ENCODE results near the gene RBMS1.
A peak's percentile ranks its signal among the peaks of the same experiment; 100 is the strongest.

The RBMS1 gene

GRCh38 chr2:160474891-160475787 lies 18.5 kb downstream of the RBMS1 start:
- no peak for DNase-seq
- in situ Hi-C loops (cut with HindIII; ENCODE audit: low pct_ligation_motif_present, low pct_unique_long_range_greater_than_20kb, low sequenced_read_pairs) = no loop called here

GRCh38 chr2:160474319-160474645 lies 19.3 kb downstream of the RBMS1 start:
- in situ Hi-C loops (cut with HindIII; ENCODE audit: low pct_ligation_motif_present, low pct_unique_long_range_greater_than_20kb, low sequenced_read_pairs) = no loop called here

GRCh38 chr2:160473468-160474318 lies 19.9 kb downstream of the RBMS1 start:
- DNase-seq = no peak
- in situ Hi-C loops (cut with HindIII; ENCODE audit: low pct_ligation_motif_present, low pct_unique_long_range_greater_than_20kb, low sequenced_read_pairs) = no loop called here

More at GRCh38 chr2:160474319-160474645, 19.3 kb downstream of the RBMS1 start:
- DNase-seq = no peak

- DNase-seq = no peak
- in situ Hi-C loops (cut with HindIII; ENCODE audit: low pct_ligation_motif_present, low pct_unique_long_range_greater_than_20kb, low sequenced_read_pairs) = no loop called here
Observed at GRCh38 chr2:160472839-160473251, 20.8 kb downstream of the RBMS1 start.

GRCh38 chr2:160471950-160472349 lies 21.7 kb downstream of the RBMS1 start:
- in situ Hi-C loops (cut with HindIII; ENCODE audit: low pct_ligation_motif_present, low pct_unique_long_range_greater_than_20kb, low sequenced_read_pairs) = no loop called here

GRCh38 chr2:160469621-160470204 lies 23.9 kb downstream of the RBMS1 start:
- in situ Hi-C loops (cut with HindIII; ENCODE audit: low pct_ligation_motif_present, low pct_unique_long_range_greater_than_20kb, low sequenced_read_pairs) = no loop called here
- no peak for DNase-seq

More at GRCh38 chr2:160471950-160472349, 21.7 kb downstream of the RBMS1 start:
- no peak for DNase-seq

GRCh38 chr2:160469164-160469563 lies 24.4 kb downstream of the RBMS1 start:
- in situ Hi-C loops (cut with HindIII; ENCODE audit: low pct_ligation_motif_present, low pct_unique_long_range_greater_than_20kb, low sequenced_read_pairs) = no loop called here
- no peak for DNase-seq

- DNase-seq = no peak
- in situ Hi-C loops (cut with HindIII; ENCODE audit: low pct_ligation_motif_present, low pct_unique_long_range_greater_than_20kb, low sequenced_read_pairs) = no loop called here
Observed at GRCh38 chr2:160467086-160467485, 26.5 kb downstream of the RBMS1 start.

GRCh38 chr2:160465406-160465805 lies 28.2 kb downstream of the RBMS1 start:
- in situ Hi-C loops (cut with HindIII; ENCODE audit: low pct_ligation_motif_present, low pct_unique_long_range_greater_than_20kb, low sequenced_read_pairs) = no loop called here

GRCh38 chr2:160465002-160465401 lies 28.6 kb downstream of the RBMS1 start:
- DNase-seq = no peak
- in situ Hi-C loops (cut with HindIII; ENCODE audit: low pct_ligation_motif_present, low pct_unique_long_range_greater_than_20kb, low sequenced_read_pairs) = no loop called here

More at GRCh38 chr2:160465406-160465805, 28.2 kb downstream of the RBMS1 start:
- DNase-seq = no peak

- DNase-seq = no peak
- in situ Hi-C loops (cut with HindIII; ENCODE audit: low pct_ligation_motif_present, low pct_unique_long_range_greater_than_20kb, low sequenced_read_pairs) = no loop called here
Observed at GRCh38 chr2:160464017-160464416, 29.6 kb downstream of the RBMS1 start.

GRCh38 chr2:160463245-160463644 lies 30.4 kb downstream of the RBMS1 start:
- in situ Hi-C loops (cut with HindIII; ENCODE audit: low pct_ligation_motif_present, low pct_unique_long_range_greater_than_20kb, low sequenced_read_pairs) = no loop called here
- DNase-seq = no peak

- no peak for DNase-seq
- in situ Hi-C loops (cut with HindIII; ENCODE audit: low pct_ligation_motif_present, low pct_unique_long_range_greater_than_20kb, low sequenced_read_pairs) = no loop called here
Observed at GRCh38 chr2:160460333-160460731, 33.3 kb downstream of the RBMS1 start.

- peak; percentile 31 for DNase-seq
- in situ Hi-C loops (cut with HindIII; ENCODE audit: low pct_ligation_motif_present, low pct_unique_long_range_greater_than_20kb, low sequenced_read_pairs) = no loop called here
Observed at GRCh38 chr2:160459538-160460332, 33.9 kb downstream of the RBMS1 start.

- in situ Hi-C loops (cut with HindIII; ENCODE audit: low pct_ligation_motif_present, low pct_unique_long_range_greater_than_20kb, low sequenced_read_pairs) = no loop called here
- DNase-seq = no peak
Observed at GRCh38 chr2:160458718-160459453, 34.7 kb downstream of the RBMS1 start.

- in situ Hi-C loops (cut with HindIII; ENCODE audit: low pct_ligation_motif_present, low pct_unique_long_range_greater_than_20kb, low sequenced_read_pairs) = no loop called here
- DNase-seq = no peak
Observed at GRCh38 chr2:160457588-160457987, 36.0 kb downstream of the RBMS1 start.

GRCh38 chr2:160454070-160454797 lies 39.4 kb downstream of the RBMS1 start:
- in situ Hi-C loops (cut with HindIII; ENCODE audit: low pct_ligation_motif_present, low pct_unique_long_range_greater_than_20kb, low sequenced_read_pairs) = no loop called here
- peak; percentile 42 for DNase-seq
